Gastrocnemius medialis (tissue), 4 donors: ENCODE measurements around the gene LRFN2.

Source experiments
- POLR2A ChIP-seq, 2 donors: fragments of 450-650 bp; IDR thresholded peaks; one replicate each; pipeline ENCODE4 v1.6.1; 2017; ENCODE audit warnings: antibody characterized with exemption in 2 of 2, mild to moderate bottlenecking in 2 of 2, moderate library complexity in 2 of 2
- TF ChIP-seq, protein P1 (sequence below), 5 experiments: fragments of 450-650 bp in 3 of 5; fragments of 200-600 bp in 2 of 5; sonication (generic) in 2 of 5; IDR thresholded peaks in 4 of 5; conservative IDR thresholded peaks in 1 of 5; 1 replicate in 4 of 5; 2 replicates in 1 of 5; pipeline ENCODE4 v1.5.1; 2016 to 2019; ENCODE audit warnings: antibody characterized with exemption in 5 of 5, mild to moderate bottlenecking in 3 of 5, moderate library complexity in 3 of 5

- TF ChIP-seq, protein P1, sequence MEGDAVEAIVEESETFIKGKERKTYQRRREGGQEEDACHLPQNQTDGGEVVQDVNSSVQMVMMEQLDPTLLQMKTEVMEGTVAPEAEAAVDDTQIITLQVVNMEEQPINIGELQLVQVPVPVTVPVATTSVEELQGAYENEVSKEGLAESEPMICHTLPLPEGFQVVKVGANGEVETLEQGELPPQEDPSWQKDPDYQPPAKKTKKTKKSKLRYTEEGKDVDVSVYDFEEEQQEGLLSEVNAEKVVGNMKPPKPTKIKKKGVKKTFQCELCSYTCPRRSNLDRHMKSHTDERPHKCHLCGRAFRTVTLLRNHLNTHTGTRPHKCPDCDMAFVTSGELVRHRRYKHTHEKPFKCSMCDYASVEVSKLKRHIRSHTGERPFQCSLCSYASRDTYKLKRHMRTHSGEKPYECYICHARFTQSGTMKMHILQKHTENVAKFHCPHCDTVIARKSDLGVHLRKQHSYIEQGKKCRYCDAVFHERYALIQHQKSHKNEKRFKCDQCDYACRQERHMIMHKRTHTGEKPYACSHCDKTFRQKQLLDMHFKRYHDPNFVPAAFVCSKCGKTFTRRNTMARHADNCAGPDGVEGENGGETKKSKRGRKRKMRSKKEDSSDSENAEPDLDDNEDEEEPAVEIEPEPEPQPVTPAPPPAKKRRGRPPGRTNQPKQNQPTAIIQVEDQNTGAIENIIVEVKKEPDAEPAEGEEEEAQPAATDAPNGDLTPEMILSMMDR (IDR thresholded peaks at IDR 0.05 in 4 of 5, conservative IDR thresholded peaks at IDR 0.05 in 1 of 5) = no peak
- TF ChIP-seq POLR2A (IDR thresholded peaks at IDR 0.05) = no peak
Observed at GRCh38 chr6:40504274-40504673, 82.9 kb downstream of the LRFN2 start.
